ENCODE data around the gene ALK.

ALK gene

DNA sequence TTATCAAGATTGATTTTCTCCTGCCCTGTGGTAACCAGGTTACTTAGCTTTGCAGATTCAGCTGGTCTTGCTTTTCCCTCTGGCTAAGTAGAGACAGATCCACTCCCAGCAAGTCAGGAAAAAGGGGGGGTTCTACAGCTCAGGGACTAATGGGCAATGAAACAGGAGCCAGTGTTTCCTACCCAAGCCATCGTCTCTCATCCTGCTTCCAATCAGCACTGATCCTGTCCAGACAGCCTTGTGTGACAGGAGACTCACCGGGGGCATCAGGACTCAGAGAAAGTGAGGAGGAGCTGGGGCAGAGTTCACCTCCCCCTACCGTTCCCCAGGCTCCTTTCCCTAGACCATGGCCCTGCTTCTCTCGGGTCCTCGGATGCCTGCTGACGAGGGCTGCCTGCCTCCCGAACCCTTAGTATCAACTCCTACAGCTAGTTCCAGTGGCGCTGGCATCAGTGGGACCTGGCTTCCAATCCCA lies 307.6 kb downstream of the ALK start:
- Histone ChIP-seq H3K4me1 (ENCODE audit: insufficient read depth, low read length, severe bottlenecking) (no peaks in the 10 kb centered on the region), H3K9me2 (ENCODE audit: low read depth, low read length) (no peaks in the 10 kb centered on the region), H3K36me3 (ENCODE audit: insufficient read depth, low read length) (no peaks in the 10 kb centered on the region), H2AFZ (ENCODE audit: low read length) (no peak overlapping the region), H4K20me1 (ENCODE audit: insufficient read depth, low read length) (no peaks in the 10 kb centered on the region), H3K4me3 (ENCODE audit: low read depth, low read length, poor library complexity, severe bottlenecking) (no peak overlapping the region), H3K9ac (ENCODE audit: low read length) (no peak overlapping the region), H3K27me3 (ENCODE audit: insufficient read depth, low read length) (no peaks in the 10 kb centered on the region), H3K4me2 (ENCODE audit: low read length) (no peak overlapping the region), H3K9me3 (ENCODE audit: low read length) (no peaks in the 10 kb centered on the region), H3F3A (ENCODE audit: insufficient read depth, low read length) (no peaks in the 10 kb centered on the region), H3K27ac (ENCODE audit: low read depth, low read length, poor library complexity, severe bottlenecking) (no peak overlapping the region), H3K79me2 (ENCODE audit: insufficient read depth, low read length) (no peaks in the 10 kb centered on the region)
- TF ChIP-seq, protein P1, sequence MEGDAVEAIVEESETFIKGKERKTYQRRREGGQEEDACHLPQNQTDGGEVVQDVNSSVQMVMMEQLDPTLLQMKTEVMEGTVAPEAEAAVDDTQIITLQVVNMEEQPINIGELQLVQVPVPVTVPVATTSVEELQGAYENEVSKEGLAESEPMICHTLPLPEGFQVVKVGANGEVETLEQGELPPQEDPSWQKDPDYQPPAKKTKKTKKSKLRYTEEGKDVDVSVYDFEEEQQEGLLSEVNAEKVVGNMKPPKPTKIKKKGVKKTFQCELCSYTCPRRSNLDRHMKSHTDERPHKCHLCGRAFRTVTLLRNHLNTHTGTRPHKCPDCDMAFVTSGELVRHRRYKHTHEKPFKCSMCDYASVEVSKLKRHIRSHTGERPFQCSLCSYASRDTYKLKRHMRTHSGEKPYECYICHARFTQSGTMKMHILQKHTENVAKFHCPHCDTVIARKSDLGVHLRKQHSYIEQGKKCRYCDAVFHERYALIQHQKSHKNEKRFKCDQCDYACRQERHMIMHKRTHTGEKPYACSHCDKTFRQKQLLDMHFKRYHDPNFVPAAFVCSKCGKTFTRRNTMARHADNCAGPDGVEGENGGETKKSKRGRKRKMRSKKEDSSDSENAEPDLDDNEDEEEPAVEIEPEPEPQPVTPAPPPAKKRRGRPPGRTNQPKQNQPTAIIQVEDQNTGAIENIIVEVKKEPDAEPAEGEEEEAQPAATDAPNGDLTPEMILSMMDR (IDR thresholded peaks at IDR 0.05; ENCODE audit: low read length) = no peak
- no peak for TF ChIP-seq EZH2 (IDR thresholded peaks at IDR 0.05; ENCODE audit: borderline replicate concordance, low read length)

DNA sequence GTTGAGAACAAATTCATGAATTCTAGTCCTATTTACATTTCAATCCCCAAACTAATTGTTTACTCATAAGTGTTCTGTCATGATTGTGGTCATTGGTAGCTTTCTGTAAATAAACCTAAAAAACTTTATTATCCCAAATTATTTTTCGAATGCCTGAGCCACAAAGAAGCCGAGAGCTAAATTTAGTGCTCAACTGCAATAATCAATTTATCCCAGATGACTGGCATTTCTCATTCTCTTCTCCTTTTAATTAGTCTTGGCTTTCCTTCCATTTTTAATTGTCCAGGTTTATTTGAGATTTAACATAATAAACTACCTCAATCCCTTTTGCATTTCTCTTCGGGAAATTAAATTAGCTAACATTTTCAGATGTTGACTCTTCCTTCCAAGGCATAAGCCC lies 308.3 kb downstream of the ALK start:
- H4K20me1 ChIP-seq (ENCODE audit: insufficient read depth, low read length) = no peaks in the 10 kb centered on the region
- H3K9me3 ChIP-seq (ENCODE audit: low read length) = no peaks in the 10 kb centered on the region
- no peak overlapping the region for H3K4me3 ChIP-seq (ENCODE audit: low read depth, low read length, poor library complexity, severe bottlenecking)
- no peak overlapping the region for H2AFZ ChIP-seq (ENCODE audit: low read length)
- no peak overlapping the region for H3K4me2 ChIP-seq (ENCODE audit: low read length)
- H3K27ac ChIP-seq (ENCODE audit: low read depth, low read length, poor library complexity, severe bottlenecking) = no peak overlapping the region
- H3K9me2 ChIP-seq (ENCODE audit: low read depth, low read length) = no peaks in the 10 kb centered on the region
- H3K79me2 ChIP-seq (ENCODE audit: insufficient read depth, low read length) = no peaks in the 10 kb centered on the region
- TF ChIP-seq, protein P1 (IDR thresholded peaks at IDR 0.05; ENCODE audit: low read length) = no peak
- no peak for TF ChIP-seq EZH2 (IDR thresholded peaks at IDR 0.05; ENCODE audit: borderline replicate concordance, low read length)
- no peaks in the 10 kb centered on the region for H3F3A ChIP-seq (ENCODE audit: insufficient read depth, low read length)
- no peaks in the 10 kb centered on the region for H3K4me1 ChIP-seq (ENCODE audit: insufficient read depth, low read length, severe bottlenecking)
- no peaks in the 10 kb centered on the region for H3K36me3 ChIP-seq (ENCODE audit: insufficient read depth, low read length)
- H3K9ac ChIP-seq (ENCODE audit: low read length) = no peak overlapping the region
- no peaks in the 10 kb centered on the region for H3K27me3 ChIP-seq (ENCODE audit: insufficient read depth, low read length)

DNA sequence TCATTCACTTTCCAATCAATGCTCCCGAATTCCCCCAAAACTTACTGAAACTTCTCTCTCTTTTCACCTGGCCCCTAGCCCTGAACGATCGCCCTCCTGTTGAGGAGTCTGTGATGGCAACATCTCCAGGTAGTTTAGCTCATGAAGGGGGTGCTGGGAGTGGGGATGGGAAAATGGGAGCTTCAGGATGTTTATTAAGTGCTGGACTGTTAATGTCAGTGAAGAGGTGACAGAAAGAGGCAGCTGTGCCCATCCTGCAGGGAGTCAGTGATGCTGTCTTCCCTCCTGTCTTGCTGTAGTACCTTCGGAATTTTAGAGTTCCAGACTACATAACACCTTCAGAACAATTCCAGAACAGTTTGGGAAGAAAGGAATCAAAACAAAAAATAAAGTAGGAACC lies 308.8 kb downstream of the ALK start:
- TF ChIP-seq, protein P1 (IDR thresholded peaks at IDR 0.05; ENCODE audit: low read length) = no peak
- TF ChIP-seq EZH2 (IDR thresholded peaks at IDR 0.05; ENCODE audit: borderline replicate concordance, low read length) = no peak
- no peaks in the 10 kb centered on the region for H3K79me2 ChIP-seq (ENCODE audit: insufficient read depth, low read length)
- H3K9ac ChIP-seq (ENCODE audit: low read length) = no peak overlapping the region
- H3K9me3 ChIP-seq (ENCODE audit: low read length) = no peaks in the 10 kb centered on the region
- no peaks in the 10 kb centered on the region for H3K4me1 ChIP-seq (ENCODE audit: insufficient read depth, low read length, severe bottlenecking)
- H3K36me3 ChIP-seq (ENCODE audit: insufficient read depth, low read length) = no peaks in the 10 kb centered on the region
- no peaks in the 10 kb centered on the region for H3K27me3 ChIP-seq (ENCODE audit: insufficient read depth, low read length)
- H3F3A ChIP-seq (ENCODE audit: insufficient read depth, low read length) = no peaks in the 10 kb centered on the region
- no peak overlapping the region for H3K27ac ChIP-seq (ENCODE audit: low read depth, low read length, poor library complexity, severe bottlenecking)
- no peak overlapping the region for H3K4me2 ChIP-seq (ENCODE audit: low read length)
- no peaks in the 10 kb centered on the region for H3K9me2 ChIP-seq (ENCODE audit: low read depth, low read length)
- no peak overlapping the region for H3K4me3 ChIP-seq (ENCODE audit: low read depth, low read length, poor library complexity, severe bottlenecking)
- H2AFZ ChIP-seq (ENCODE audit: low read length) = no peak overlapping the region
- no peaks in the 10 kb centered on the region for H4K20me1 ChIP-seq (ENCODE audit: insufficient read depth, low read length)
